Immature natural killer cell (primary cell): ENCODE measurements around the gene EMX1. TPM values are rescaled to one million over a fixed set of nuclear protein-coding genes. Genes with fewer than 3 reads are reported as not detected.

Experiments
- DNase-seq, 3 donors: peaks; one replicate each; pipeline ENCODE4 v3.0.0; 2022; ENCODE audit warnings: mixed read lengths in 1 of 3
- H3K27ac Mint-ChIP-seq, 6 donors: one replicate each; pipeline ENCODE4 v1.8.0; 2020; ENCODE audit warnings: mixed read lengths in 6 of 6, mild to moderate bottlenecking in 5 of 6, inconsistent platforms in 4 of 6, moderate library complexity in 3 of 6
- H3K27me3 Mint-ChIP-seq, 3 donors: one replicate each; pipeline ENCODE4 v1.8.0; 2020 to 2021; ENCODE audit warnings: low read depth in 3 of 3, mild to moderate bottlenecking in 3 of 3, mixed read lengths in 3 of 3, moderate library complexity in 3 of 3, inconsistent platforms in 1 of 3
- H3K36me3 Mint-ChIP-seq, 3 donors: one replicate each; pipeline ENCODE4 v1.8.0; 2020; ENCODE audit warnings: mixed read lengths in 3 of 3, inconsistent platforms in 2 of 3, mild to moderate bottlenecking in 2 of 3
- H3K4me1 Mint-ChIP-seq, 2 donors: one replicate each; pipeline ENCODE4 v1.8.0; 2020; ENCODE audit warnings: inconsistent platforms in 2 of 2, mild to moderate bottlenecking in 2 of 2, mixed read lengths in 2 of 2, moderate library complexity in 1 of 2
- H3K4me3 Mint-ChIP-seq, 5 donors: one replicate each; pipeline ENCODE4 v1.8.0; 2020; ENCODE audit warnings: mild to moderate bottlenecking in 5 of 5, mixed read lengths in 5 of 5, inconsistent platforms in 3 of 5, moderate library complexity in 3 of 5
- H3K9me3 Mint-ChIP-seq, 6 donors: one replicate each; pipeline ENCODE4 v1.8.0; 2020; ENCODE audit warnings: mild to moderate bottlenecking in 6 of 6, mixed read lengths in 6 of 6, inconsistent platforms in 4 of 6, moderate library complexity in 3 of 6
- polyA plus RNA-seq, 3 donors: library from polyadenylated mRNA; unstranded; fragments of 300-500 nt; fragmentation: Illumina TruSeq; gene quantifications; one replicate each; pipeline ENCODE4 v1.2.3, GENCODE V29; 2021

The EMX1 gene
- polyA plus RNA-seq, 3 donors from 2014 or later: not detected

- H3K27ac Mint-ChIP-seq: peak overlapping the region in 1 of 6 donors; percentile 45
- peaks cover 0 to under 1% (median 0%) of the 10 kb centered on the region in 3 donors for H3K27me3 Mint-ChIP-seq
- H3K4me3 Mint-ChIP-seq: no peak overlapping the region
- no peaks in the 10 kb centered on the region for H3K9me3 Mint-ChIP-seq
- DNase-seq: no peak
- peaks cover 8 to 9% of the 10 kb centered on the region in 2 donors for H3K4me1 Mint-ChIP-seq
- H3K36me3 Mint-ChIP-seq: no peaks in the 10 kb centered on the region
These were observed 17.6 kb downstream of the EMX1 start for GRCh38 chr2:72934683-72935610.

GRCh38 chr2:72935611-72935957 lies 18.3 kb downstream of the EMX1 start:
- no peak for DNase-seq
- H3K4me3 Mint-ChIP-seq: no peak overlapping the region
- peak overlapping the region in 1 of 6 donors; percentile 45 for H3K27ac Mint-ChIP-seq

GRCh38 chr2:72936660-72937355 lies 19.5 kb downstream of the EMX1 start:
- DNase-seq: no peak
- peaks cover 0 to 3% (median 0%) of the 10 kb centered on the region in 3 donors for H3K27me3 Mint-ChIP-seq
- H3K4me1 Mint-ChIP-seq: peaks cover 8 to 9% of the 10 kb centered on the region in 2 donors
- H3K9me3 Mint-ChIP-seq: no peaks in the 10 kb centered on the region
- no peaks in the 10 kb centered on the region for H3K36me3 Mint-ChIP-seq
- H3K4me3 Mint-ChIP-seq: no peak overlapping the region
- no peak overlapping the region for H3K27ac Mint-ChIP-seq

More at GRCh38 chr2:72935611-72935957, 18.3 kb downstream of the EMX1 start:
- Mint-ChIP-seq H3K9me3 (no peaks in the 10 kb centered on the region), H3K36me3 (no peaks in the 10 kb centered on the region), H3K4me1 (peaks cover 8 to 9% of the 10 kb centered on the region in 2 donors), H3K27me3 (peaks cover 0 to 3% (median 0%) of the 10 kb centered on the region in 3 donors)

GRCh38 chr2:72937356-72937669 lies 20.0 kb downstream of the EMX1 start:
- H3K4me3 Mint-ChIP-seq: no peak overlapping the region
- H3K36me3 Mint-ChIP-seq: no peaks in the 10 kb centered on the region
- no peaks in the 10 kb centered on the region for H3K9me3 Mint-ChIP-seq
- H3K27ac Mint-ChIP-seq: no peak overlapping the region
- H3K4me1 Mint-ChIP-seq: peaks cover 8 to 9% of the 10 kb centered on the region in 2 donors
- peaks cover 0 to 3% (median 0%) of the 10 kb centered on the region in 3 donors for H3K27me3 Mint-ChIP-seq
- no peak for DNase-seq

GRCh38 chr2:72938455-72938854 lies 21.1 kb downstream of the EMX1 start:
- no peak overlapping the region for H3K4me3 Mint-ChIP-seq
- peaks cover 8 to 9% of the 10 kb centered on the region in 2 donors for H3K4me1 Mint-ChIP-seq
- no peak overlapping the region for H3K27ac Mint-ChIP-seq
- H3K36me3 Mint-ChIP-seq: no peaks in the 10 kb centered on the region
- no peaks in the 10 kb centered on the region for H3K9me3 Mint-ChIP-seq
- H3K27me3 Mint-ChIP-seq: peaks cover 0 to 3% (median 2%) of the 10 kb centered on the region in 3 donors
- no peak for DNase-seq

GRCh38 chr2:72940361-72940760 lies 23.0 kb downstream of the EMX1 start:
- Mint-ChIP-seq H3K36me3 (no peaks in the 10 kb centered on the region), H3K9me3 (no peaks in the 10 kb centered on the region), H3K4me1 (peaks cover 1 to 2% of the 10 kb centered on the region in 2 donors), H3K27me3 (peaks cover 0 to 3% (median 2%) of the 10 kb centered on the region in 3 donors), H3K4me3 (no peak overlapping the region), H3K27ac (peak overlapping the region in 1 of 6 donors; percentile 45)
- no peak for DNase-seq

GRCh38 chr2:72940786-72941185 lies 23.5 kb downstream of the EMX1 start:
- DNase-seq: no peak
- no peak overlapping the region for H3K27ac Mint-ChIP-seq
- no peaks in the 10 kb centered on the region for H3K36me3 Mint-ChIP-seq
- peaks cover 0 to 3% (median 2%) of the 10 kb centered on the region in 3 donors for H3K27me3 Mint-ChIP-seq
- no peaks in the 10 kb centered on the region for H3K9me3 Mint-ChIP-seq
- no peaks in the 10 kb centered on the region for H3K4me1 Mint-ChIP-seq
- H3K4me3 Mint-ChIP-seq: no peak overlapping the region

- no peaks in the 10 kb centered on the region for H3K36me3 Mint-ChIP-seq
These were observed 25.0 kb downstream of the EMX1 start for GRCh38 chr2:72942293-72942692.

GRCh38 chr2:72942881-72943418 lies 25.6 kb downstream of the EMX1 start:
- H3K36me3 Mint-ChIP-seq: no peaks in the 10 kb centered on the region
- H3K4me3 Mint-ChIP-seq: no peak overlapping the region
- no peak overlapping the region for H3K27ac Mint-ChIP-seq
- H3K4me1 Mint-ChIP-seq: no peaks in the 10 kb centered on the region
- peaks cover 0 to 6% (median 2%) of the 10 kb centered on the region in 3 donors for H3K27me3 Mint-ChIP-seq
- no peaks in the 10 kb centered on the region for H3K9me3 Mint-ChIP-seq
- DNase-seq: no peak

More at GRCh38 chr2:72942293-72942692, 25.0 kb downstream of the EMX1 start:
- no peak overlapping the region for H3K27ac Mint-ChIP-seq
- no peak overlapping the region for H3K4me3 Mint-ChIP-seq
- peaks cover 0 to 6% (median 2%) of the 10 kb centered on the region in 3 donors for H3K27me3 Mint-ChIP-seq
- DNase-seq: no peak
- no peaks in the 10 kb centered on the region for H3K4me1 Mint-ChIP-seq
- H3K9me3 Mint-ChIP-seq: no peaks in the 10 kb centered on the region

- DNase-seq: no peak
- Mint-ChIP-seq H3K27me3 (peaks cover 0 to 6% (median 2%) of the 10 kb centered on the region in 3 donors), H3K27ac (no peak overlapping the region), H3K9me3 (no peaks in the 10 kb centered on the region), H3K36me3 (peaks cover 0 to 1% (median 0%) of the 10 kb centered on the region in 3 donors), H3K4me1 (no peaks in the 10 kb centered on the region), H3K4me3 (no peak overlapping the region)
These were observed 26.4 kb downstream of the EMX1 start for GRCh38 chr2:72943540-72944395.

GRCh38 chr2:72944804-72945449 lies 27.6 kb downstream of the EMX1 start:
- Mint-ChIP-seq H3K27me3 (peaks cover 2 to 6% (median 2%) of the 10 kb centered on the region in 3 donors), H3K4me1 (no peaks in the 10 kb centered on the region), H3K9me3 (no peaks in the 10 kb centered on the region), H3K36me3 (peaks cover 0 to 3% (median 0%) of the 10 kb centered on the region in 3 donors), H3K27ac (peak overlapping the region in 1 of 6 donors; percentile 62), H3K4me3 (no peak overlapping the region)
- no peak for DNase-seq

GRCh38 chr2:72945450-72946019 lies 28.2 kb downstream of the EMX1 start:
- peaks cover 0 to 3% (median 0%) of the 10 kb centered on the region in 3 donors for H3K36me3 Mint-ChIP-seq
- H3K27me3 Mint-ChIP-seq: peaks cover 2 to 4% (median 3%) of the 10 kb centered on the region in 3 donors
- H3K27ac Mint-ChIP-seq: peak overlapping the region in 2 of 6 donors; percentile 58 to 62
- H3K9me3 Mint-ChIP-seq: no peaks in the 10 kb centered on the region
- no peak overlapping the region for H3K4me3 Mint-ChIP-seq
- no peak for DNase-seq
- H3K4me1 Mint-ChIP-seq: no peaks in the 10 kb centered on the region
